Tibial nerve (tissue), 4 donors: ENCODE results near the gene LTB.

Source experiments
- CTCF ChIP-seq, 5 experiments: fragments of 200-600 bp in 3 of 5; fragments of 450-650 bp in 2 of 5; sonication (generic) in 3 of 5; IDR thresholded peaks; one replicate each; pipeline ENCODE4 v1.5.1; 2016 to 2019; ENCODE audit warnings: antibody characterized with exemption in 5 of 5, mild to moderate bottlenecking in 3 of 5, moderate library complexity in 2 of 5
- EP300 ChIP-seq, 2 donors: sonication (generic); formaldehyde crosslinking; IDR thresholded peaks; one replicate each; pipeline ENCODE4 v1.6.1; 2017; ENCODE audit warnings: antibody characterized with exemption in 2 of 2, mild to moderate bottlenecking in 1 of 2
- POLR2A ChIP-seq, 2 donors: fragments of 450-650 bp; IDR thresholded peaks; one replicate each; pipeline ENCODE4 v1.6.1; 2017; ENCODE audit warnings: antibody characterized with exemption in 2 of 2, mild to moderate bottlenecking in 2 of 2, moderate library complexity in 2 of 2

DNA sequence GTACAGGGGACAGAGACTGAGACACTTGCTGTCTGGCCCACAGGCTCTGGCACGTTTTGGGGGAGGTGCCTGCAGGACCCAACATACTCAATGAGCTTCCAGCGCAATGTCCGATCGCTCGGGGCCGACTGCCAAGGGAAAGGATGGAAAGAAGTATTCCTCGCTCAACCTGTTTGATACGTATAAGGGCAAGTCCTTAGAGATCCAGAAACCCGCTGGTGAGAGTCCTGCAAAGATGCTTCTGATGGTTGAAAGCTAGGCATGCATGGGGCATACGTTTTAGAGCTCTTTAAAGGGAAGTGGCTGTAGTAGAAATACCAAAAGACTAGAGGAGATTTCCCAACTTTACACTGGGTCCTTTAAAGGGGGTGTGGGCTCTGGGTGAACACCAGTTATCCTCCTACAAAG is 40.5 kb upstream of the LTB start:
- no peak for TF ChIP-seq POLR2A (IDR thresholded peaks at IDR 0.05)
- TF ChIP-seq CTCF (IDR thresholded peaks at IDR 0.05) = no peak
- TF ChIP-seq EP300 (IDR thresholded peaks at IDR 0.05) = no peak
